ENCODE measurements around the gene FAM174C. TPM values are rescaled to one million over a fixed set of nuclear protein-coding genes. Genes with fewer than 3 reads are reported as not detected.

FAM174C gene
- total RNA-seq, 3 donors from 2014 or later (not counting 1 experiment from before 2014, with no cell fraction given) = 26.6 to 33.4 (median 27.1) TPM

DNA sequence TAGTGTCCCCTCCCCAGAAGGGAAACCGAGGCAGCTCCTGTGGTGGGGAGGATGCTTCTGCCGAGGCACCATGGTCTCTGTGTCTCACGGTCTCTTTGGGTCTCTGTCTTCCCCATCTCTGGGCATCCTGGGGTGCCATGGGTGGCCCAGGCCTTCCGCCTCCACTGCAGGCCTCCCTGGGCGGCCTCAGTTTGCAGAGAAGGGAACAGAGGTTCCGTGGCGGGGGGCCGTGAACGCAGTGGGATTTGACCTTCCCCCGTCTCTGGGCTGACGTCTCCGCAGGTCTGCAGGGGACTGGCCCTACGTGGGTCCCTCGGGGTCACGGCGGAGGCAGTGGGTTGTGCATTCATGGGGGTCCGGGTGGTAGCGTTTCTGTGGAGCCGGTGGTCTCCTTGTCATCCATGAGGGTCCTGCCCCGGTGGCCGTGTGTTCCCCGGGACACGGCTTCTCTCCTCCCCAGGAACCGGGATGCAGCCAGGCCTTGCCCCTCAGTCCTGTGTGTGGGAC lies 14.9 kb downstream of the FAM174C start:
- H3K9me3 ChIP-seq (ENCODE audit: control insufficient read depth, insufficient read depth, low read length) = no peaks in the 10 kb centered on the region
- no peak overlapping the region for H3K27ac ChIP-seq (ENCODE audit: low read length)
- Mint-ChIP-seq H3K27ac (no peak overlapping the region), H3K4me3 (no peak overlapping the region), H3K27me3 (ENCODE audit: low read depth in 2 of 2) (peaks cover 0 to 22% of the 10 kb centered on the region in 2 donors), H3K9me3 (no peaks in the 10 kb centered on the region), H3K4me1 (peaks cover 0 to 5% of the 10 kb centered on the region in 2 donors), H3K36me3 (no peaks in the 10 kb centered on the region)
- H3K36me3 ChIP-seq (ENCODE audit: control insufficient read depth, insufficient read depth, low read length) = no peaks in the 10 kb centered on the region
- peaks cover 24% of the 10 kb centered on the region for H3K27me3 ChIP-seq (ENCODE audit: control insufficient read depth, insufficient read depth, low read length)
- WGBS (ENCODE audit: insufficient coverage) = 87% methylated on average over 24 of the region's 24 CpGs
- peaks cover 14% of the 10 kb centered on the region for H3K4me1 ChIP-seq (ENCODE audit: control insufficient read depth, insufficient read depth, low read length)
- TF ChIP-seq, protein P1, sequence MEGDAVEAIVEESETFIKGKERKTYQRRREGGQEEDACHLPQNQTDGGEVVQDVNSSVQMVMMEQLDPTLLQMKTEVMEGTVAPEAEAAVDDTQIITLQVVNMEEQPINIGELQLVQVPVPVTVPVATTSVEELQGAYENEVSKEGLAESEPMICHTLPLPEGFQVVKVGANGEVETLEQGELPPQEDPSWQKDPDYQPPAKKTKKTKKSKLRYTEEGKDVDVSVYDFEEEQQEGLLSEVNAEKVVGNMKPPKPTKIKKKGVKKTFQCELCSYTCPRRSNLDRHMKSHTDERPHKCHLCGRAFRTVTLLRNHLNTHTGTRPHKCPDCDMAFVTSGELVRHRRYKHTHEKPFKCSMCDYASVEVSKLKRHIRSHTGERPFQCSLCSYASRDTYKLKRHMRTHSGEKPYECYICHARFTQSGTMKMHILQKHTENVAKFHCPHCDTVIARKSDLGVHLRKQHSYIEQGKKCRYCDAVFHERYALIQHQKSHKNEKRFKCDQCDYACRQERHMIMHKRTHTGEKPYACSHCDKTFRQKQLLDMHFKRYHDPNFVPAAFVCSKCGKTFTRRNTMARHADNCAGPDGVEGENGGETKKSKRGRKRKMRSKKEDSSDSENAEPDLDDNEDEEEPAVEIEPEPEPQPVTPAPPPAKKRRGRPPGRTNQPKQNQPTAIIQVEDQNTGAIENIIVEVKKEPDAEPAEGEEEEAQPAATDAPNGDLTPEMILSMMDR (IDR thresholded peaks at IDR 0.05) = no peak
- H3K4me3 ChIP-seq (ENCODE audit: low read length) = no peak overlapping the region
- DNase-seq = no peak
- ATAC-seq = no peak
- intact Hi-C loops (cut with micrococcal nuclease) = no loop called here

DNA sequence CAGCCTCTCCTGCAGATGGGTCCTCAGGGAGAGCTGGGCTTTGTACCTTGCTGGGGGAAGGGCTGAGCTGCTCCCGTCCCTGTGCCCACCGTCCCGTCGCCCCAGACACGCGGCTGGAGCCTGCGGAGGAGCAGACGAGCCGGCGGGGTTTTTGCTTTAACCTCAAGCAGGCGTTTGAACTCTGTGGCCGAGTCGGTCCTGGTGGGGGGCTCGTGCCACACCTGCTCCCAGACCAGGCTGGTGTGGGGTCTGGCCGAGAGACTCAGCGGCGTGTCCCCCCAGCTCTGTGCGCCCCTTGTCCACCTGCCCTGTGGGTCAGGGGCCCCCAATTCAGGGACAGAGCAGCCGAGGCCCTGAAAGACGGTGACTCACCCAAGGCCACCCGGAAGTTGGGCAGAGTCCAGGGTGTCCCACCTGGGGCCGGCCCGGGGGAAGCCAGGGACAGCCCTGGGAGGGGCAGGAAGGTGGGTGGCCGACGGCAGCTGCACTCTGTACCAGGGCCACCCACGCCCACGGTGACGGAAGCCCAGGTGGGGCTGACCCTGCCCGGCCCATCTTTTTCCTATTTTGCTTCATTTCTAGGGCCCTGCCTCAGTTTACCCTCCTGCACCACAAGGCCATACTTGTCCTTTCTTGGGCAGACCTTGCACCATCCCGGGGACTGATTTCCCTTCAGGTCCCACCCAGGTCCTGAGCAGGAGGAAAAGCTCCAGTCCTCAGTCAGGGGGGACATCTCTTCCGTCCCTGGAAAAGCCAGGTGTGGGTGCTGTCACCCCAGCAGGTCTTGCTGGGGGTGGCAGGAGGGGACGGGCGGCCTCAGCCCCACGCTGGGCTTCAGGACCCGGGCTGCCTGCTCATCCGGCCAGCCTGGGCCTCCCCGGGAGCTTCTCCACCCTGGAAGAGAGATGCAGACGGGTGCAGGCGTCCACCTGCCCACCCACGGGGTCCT lies 15.6 kb downstream of the FAM174C start:
- no peak overlapping the region for H3K4me3 Mint-ChIP-seq
- H3K27me3 ChIP-seq (ENCODE audit: control insufficient read depth, insufficient read depth, low read length) = peaks cover 23% of the 10 kb centered on the region
- WGBS (ENCODE audit: insufficient coverage) = 79% methylated on average over 40 of the region's 40 CpGs

GRCh38 chr19:1291761-1292418 lies 16.6 kb downstream of the FAM174C start:
- Mint-ChIP-seq H3K4me1 (no peaks in the 10 kb centered on the region), H3K27me3 (ENCODE audit: low read depth in 2 of 2) (peaks cover 0 to 15% of the 10 kb centered on the region in 2 donors), H3K27ac (no peak overlapping the region), H3K4me3 (no peak overlapping the region), H3K36me3 (no peaks in the 10 kb centered on the region), H3K9me3 (no peaks in the 10 kb centered on the region)
- peaks cover 13% of the 10 kb centered on the region for H3K4me1 ChIP-seq (ENCODE audit: control insufficient read depth, insufficient read depth, low read length)
- H3K36me3 ChIP-seq (ENCODE audit: control insufficient read depth, insufficient read depth, low read length) = no peaks in the 10 kb centered on the region
- WGBS (ENCODE audit: insufficient coverage) = 76% methylated on average over 25 of the region's 25 CpGs
- H3K9me3 ChIP-seq (ENCODE audit: control insufficient read depth, insufficient read depth, low read length) = no peaks in the 10 kb centered on the region
- no peak overlapping the region for H3K4me3 ChIP-seq (ENCODE audit: low read length)
- no peak for DNase-seq
- H3K27me3 ChIP-seq (ENCODE audit: control insufficient read depth, insufficient read depth, low read length) = peaks cover 17% of the 10 kb centered on the region
- H3K27ac ChIP-seq (ENCODE audit: low read length) = no peak overlapping the region
- ATAC-seq = no peak
- intact Hi-C loops (cut with micrococcal nuclease) = no loop called here
- TF ChIP-seq, protein P1 (IDR thresholded peaks at IDR 0.05) = no peak

More for the DNA sequence above, 15.6 kb downstream of the FAM174C start:
- Mint-ChIP-seq H3K36me3 (no peaks in the 10 kb centered on the region), H3K27ac (no peak overlapping the region), H3K9me3 (no peaks in the 10 kb centered on the region), H3K4me1 (peaks cover 0 to 5% of the 10 kb centered on the region in 2 donors), H3K27me3 (ENCODE audit: low read depth in 2 of 2) (peaks cover 0 to 20% of the 10 kb centered on the region in 2 donors)
- ATAC-seq = no peak
- Histone ChIP-seq H3K36me3 (ENCODE audit: control insufficient read depth, insufficient read depth, low read length) (no peaks in the 10 kb centered on the region), H3K4me3 (ENCODE audit: low read length) (no peak overlapping the region), H3K9me3 (ENCODE audit: control insufficient read depth, insufficient read depth, low read length) (no peaks in the 10 kb centered on the region), H3K27ac (ENCODE audit: low read length) (no peak overlapping the region), H3K4me1 (ENCODE audit: control insufficient read depth, insufficient read depth, low read length) (peaks cover 17% of the 10 kb centered on the region)
- DNase-seq = no peak
- intact Hi-C loops (cut with micrococcal nuclease) = no loop called here
- TF ChIP-seq, protein P1 (IDR thresholded peaks at IDR 0.05) = no peak
